ENCODE data around the gene CCDC88A. TPM values are rescaled to one million over a fixed set of nuclear protein-coding genes. Genes with fewer than 3 reads are reported as not detected.

The CCDC88A gene
- total RNA-seq, 1 donor from 2014 or later = 20.3 TPM

- H3K36me3 ChIP-seq (ENCODE audit: control insufficient read depth, insufficient read depth, low read length) = no peaks in the 10 kb centered on the region
- H3K4me3 ChIP-seq (ENCODE audit: low read depth, low read length) = peak overlapping the region; percentile 100
- TF ChIP-seq, protein P1, sequence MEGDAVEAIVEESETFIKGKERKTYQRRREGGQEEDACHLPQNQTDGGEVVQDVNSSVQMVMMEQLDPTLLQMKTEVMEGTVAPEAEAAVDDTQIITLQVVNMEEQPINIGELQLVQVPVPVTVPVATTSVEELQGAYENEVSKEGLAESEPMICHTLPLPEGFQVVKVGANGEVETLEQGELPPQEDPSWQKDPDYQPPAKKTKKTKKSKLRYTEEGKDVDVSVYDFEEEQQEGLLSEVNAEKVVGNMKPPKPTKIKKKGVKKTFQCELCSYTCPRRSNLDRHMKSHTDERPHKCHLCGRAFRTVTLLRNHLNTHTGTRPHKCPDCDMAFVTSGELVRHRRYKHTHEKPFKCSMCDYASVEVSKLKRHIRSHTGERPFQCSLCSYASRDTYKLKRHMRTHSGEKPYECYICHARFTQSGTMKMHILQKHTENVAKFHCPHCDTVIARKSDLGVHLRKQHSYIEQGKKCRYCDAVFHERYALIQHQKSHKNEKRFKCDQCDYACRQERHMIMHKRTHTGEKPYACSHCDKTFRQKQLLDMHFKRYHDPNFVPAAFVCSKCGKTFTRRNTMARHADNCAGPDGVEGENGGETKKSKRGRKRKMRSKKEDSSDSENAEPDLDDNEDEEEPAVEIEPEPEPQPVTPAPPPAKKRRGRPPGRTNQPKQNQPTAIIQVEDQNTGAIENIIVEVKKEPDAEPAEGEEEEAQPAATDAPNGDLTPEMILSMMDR (IDR thresholded peaks at IDR 0.05; ENCODE audit: insufficient read depth, low read length, severe bottlenecking) = no peak
- peak; percentile 15 for DNase-seq (ENCODE audit: low read depth)
- no peaks in the 10 kb centered on the region for H3K27me3 ChIP-seq (ENCODE audit: control insufficient read depth, insufficient read depth, low read length)
- no peak for FAIRE-seq
These were observed 984 bp downstream of the CCDC88A start for GRCh38 chr2:55418512-55419232.

DNA sequence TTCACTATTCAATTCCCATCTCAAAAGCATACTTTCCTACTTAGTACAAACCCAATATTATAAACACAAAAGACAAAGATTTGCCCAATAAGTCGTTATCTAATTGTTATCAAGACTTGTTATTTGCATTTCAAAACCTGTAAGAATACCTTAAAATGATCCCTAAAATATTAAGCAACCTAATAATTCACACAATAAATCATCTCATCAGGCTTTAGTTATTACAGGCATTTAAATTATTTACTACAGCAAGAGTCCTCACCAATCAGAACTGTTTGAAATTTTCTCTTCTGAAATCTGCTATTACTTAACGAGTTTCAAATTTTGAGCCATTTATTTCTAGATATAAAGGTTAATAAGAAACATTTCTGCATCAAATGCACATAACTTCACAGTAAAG lies 1.6 kb downstream of the CCDC88A start:
- Histone ChIP-seq H3K27me3 (ENCODE audit: control insufficient read depth, insufficient read depth, low read length) (no peaks in the 10 kb centered on the region), H3K4me3 (ENCODE audit: low read depth, low read length) (peak overlapping the region; percentile 100), H3K36me3 (ENCODE audit: control insufficient read depth, insufficient read depth, low read length) (no peaks in the 10 kb centered on the region)
- TF ChIP-seq, protein P1 (IDR thresholded peaks at IDR 0.05; ENCODE audit: insufficient read depth, low read length, severe bottlenecking) = no peak
- DNase-seq (ENCODE audit: low read depth) = no peak
- no peak for FAIRE-seq

DNA sequence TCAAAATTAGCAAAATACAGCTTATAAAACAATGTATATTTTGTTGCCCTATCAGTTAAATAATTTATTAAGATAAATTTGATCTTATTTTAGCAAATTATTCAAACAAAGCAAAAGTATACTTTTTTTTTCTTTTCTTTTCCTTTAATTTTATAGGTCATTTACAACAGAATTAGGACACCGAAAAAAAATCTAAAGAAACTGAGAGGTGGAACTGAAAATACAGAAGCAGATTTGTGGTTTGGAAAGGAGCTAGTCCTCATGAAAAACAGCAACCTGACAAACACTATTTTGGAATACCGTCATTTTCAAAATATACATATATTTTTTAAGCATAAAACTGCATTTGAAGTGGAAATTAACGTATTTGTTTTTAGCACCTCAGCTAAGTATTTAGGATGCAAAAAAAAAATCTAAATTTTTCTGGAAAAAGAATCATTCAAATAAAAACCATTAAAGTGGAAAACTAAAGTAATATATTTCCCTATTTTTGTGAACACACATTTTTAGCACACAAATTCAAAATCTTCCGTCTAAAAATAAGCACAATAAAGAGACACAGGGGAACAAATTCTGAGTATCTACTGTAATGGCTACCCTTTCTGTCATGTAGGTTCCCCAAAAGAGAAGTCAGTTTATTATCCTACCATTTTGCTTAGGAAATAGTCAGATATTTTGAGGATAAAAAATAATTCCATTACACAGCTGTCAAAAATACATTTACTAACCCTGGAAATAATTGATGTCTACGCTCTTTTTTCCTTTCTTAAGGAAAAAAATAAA lies 2.7 kb downstream of the CCDC88A start:
- no peak overlapping the region for H3K4me3 ChIP-seq (ENCODE audit: low read depth, low read length)
- DNase-seq (ENCODE audit: low read depth) (no peak), FAIRE-seq (no peak)
- no peaks in the 10 kb centered on the region for H3K36me3 ChIP-seq (ENCODE audit: control insufficient read depth, insufficient read depth, low read length)
- TF ChIP-seq, protein P1 (IDR thresholded peaks at IDR 0.05; ENCODE audit: insufficient read depth, low read length, severe bottlenecking) = no peak
- H3K27me3 ChIP-seq (ENCODE audit: control insufficient read depth, insufficient read depth, low read length) = no peaks in the 10 kb centered on the region

DNA sequence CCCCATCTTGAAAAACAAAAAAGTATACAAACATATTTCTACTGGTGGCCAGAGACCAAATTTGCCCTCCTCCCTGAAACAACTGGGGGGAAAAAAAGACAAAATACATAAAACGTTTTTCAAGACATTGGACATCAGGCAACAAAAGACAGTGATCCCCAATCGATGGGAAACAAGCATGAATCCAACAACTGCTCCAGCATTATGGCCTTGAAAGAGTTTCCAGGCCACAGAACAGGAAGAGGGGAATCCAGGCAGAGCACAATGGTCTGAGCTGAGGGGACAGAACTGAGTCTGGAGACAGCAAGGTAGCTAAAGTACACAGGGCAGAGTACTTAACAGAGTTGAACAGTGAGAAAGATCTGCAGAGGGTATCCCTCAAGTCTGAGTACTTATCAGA lies 4.4 kb downstream of the CCDC88A start:
- no peak overlapping the region for H3K4me3 ChIP-seq (ENCODE audit: low read depth, low read length)
- FAIRE-seq (no peak), DNase-seq (ENCODE audit: low read depth) (no peak)
- H3K36me3 ChIP-seq (ENCODE audit: control insufficient read depth, insufficient read depth, low read length) = no peaks in the 10 kb centered on the region
- no peaks in the 10 kb centered on the region for H3K27me3 ChIP-seq (ENCODE audit: control insufficient read depth, insufficient read depth, low read length)
- TF ChIP-seq, protein P1 (IDR thresholded peaks at IDR 0.05; ENCODE audit: insufficient read depth, low read length, severe bottlenecking) = no peak

DNA sequence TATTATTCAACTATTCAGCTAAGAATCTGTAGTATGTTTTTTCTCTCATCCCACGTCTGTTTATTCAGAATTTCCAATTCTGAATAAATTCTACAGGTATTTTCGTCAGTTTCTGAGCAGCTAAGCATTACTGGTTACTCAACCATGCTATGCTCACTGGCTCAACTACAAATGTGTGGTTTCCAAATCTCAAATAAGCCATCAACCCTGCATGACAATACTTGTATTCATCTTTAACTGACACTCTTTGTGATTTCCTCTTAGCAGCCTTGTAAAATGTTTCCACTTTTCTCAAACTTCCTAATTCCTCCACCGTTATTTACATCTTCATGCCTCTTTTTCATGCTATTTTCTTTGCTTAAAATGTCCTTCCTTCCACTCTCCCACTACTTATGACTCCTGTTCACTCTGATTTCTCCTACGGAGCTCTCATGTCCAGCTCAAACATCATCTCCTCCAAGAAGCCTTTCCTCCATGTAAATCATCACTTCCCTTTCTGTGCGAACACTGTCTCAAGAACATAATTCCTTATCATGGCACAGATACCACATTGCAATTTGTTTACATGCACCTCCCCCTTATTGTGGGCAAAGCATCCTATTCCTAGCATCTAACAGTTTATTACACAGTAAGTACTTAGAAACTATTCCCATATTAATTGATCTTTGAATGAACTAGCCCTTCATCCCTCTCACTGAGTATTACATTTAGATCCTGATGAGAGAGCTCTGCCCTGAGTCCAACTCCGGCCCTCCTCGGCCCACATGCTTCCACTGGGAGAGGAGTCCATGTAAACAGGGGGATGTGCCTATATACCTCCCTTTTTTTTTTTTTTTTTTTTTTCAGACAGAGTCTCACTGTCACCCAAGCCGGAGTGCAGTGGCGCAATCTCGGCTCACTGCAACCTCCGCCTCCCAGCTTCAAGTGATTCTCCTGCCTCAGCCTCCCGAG lies 10.5 kb downstream of the CCDC88A start:
- H3K27me3 ChIP-seq (ENCODE audit: control insufficient read depth, insufficient read depth, low read length) = no peaks in the 10 kb centered on the region
- H3K4me3 ChIP-seq (ENCODE audit: low read depth, low read length) = no peak overlapping the region
- TF ChIP-seq, protein P1 (IDR thresholded peaks at IDR 0.05; ENCODE audit: insufficient read depth, low read length, severe bottlenecking) = no peak
- no peaks in the 10 kb centered on the region for H3K36me3 ChIP-seq (ENCODE audit: control insufficient read depth, insufficient read depth, low read length)
- DNase-seq (ENCODE audit: low read depth) (no peak), FAIRE-seq (no peak)

Measured in bronchial epithelial cell (primary cell).